ENCODE data around the gene SMARCD3.

GRCh38 chr7:151197932-151198331 lies 50.6 kb downstream of the SMARCD3 start:
- TF ChIP-seq, protein P1, sequence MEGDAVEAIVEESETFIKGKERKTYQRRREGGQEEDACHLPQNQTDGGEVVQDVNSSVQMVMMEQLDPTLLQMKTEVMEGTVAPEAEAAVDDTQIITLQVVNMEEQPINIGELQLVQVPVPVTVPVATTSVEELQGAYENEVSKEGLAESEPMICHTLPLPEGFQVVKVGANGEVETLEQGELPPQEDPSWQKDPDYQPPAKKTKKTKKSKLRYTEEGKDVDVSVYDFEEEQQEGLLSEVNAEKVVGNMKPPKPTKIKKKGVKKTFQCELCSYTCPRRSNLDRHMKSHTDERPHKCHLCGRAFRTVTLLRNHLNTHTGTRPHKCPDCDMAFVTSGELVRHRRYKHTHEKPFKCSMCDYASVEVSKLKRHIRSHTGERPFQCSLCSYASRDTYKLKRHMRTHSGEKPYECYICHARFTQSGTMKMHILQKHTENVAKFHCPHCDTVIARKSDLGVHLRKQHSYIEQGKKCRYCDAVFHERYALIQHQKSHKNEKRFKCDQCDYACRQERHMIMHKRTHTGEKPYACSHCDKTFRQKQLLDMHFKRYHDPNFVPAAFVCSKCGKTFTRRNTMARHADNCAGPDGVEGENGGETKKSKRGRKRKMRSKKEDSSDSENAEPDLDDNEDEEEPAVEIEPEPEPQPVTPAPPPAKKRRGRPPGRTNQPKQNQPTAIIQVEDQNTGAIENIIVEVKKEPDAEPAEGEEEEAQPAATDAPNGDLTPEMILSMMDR (conservative IDR thresholded peaks at IDR 0.05; ENCODE audit: low read depth in 2 of 2) = no peak
- TF ChIP-seq EZH2 (IDR thresholded peaks at IDR 0.05; ENCODE audit: low read depth, unreplicated experiment) (no peak), EZH2phosphoT487 (IDR thresholded peaks at IDR 0.05; ENCODE audit: unreplicated experiment) (no peak), ZNF331 (CRISPR knock-in tag; IDR thresholded peaks at IDR 0.05; ENCODE audit: low read depth) (no peak), POLR2AphosphoS5 (IDR thresholded peaks at IDR 0.05; ENCODE audit: low read depth) (no peak)

Measured in GM23338 (cell line).